H9 (cell line): ENCODE data around the gene LY6G5B. TPM values are rescaled to one million over a fixed set of nuclear protein-coding genes. Genes with fewer than 3 reads are reported as not detected.

Source experiments
- DNase-seq: peaks from one replicate; pipeline ENCODE4 v3.0.0-alpha.2; 2017
- H2AFZ ChIP-seq: one replicate; pipeline ENCODE4 v1.6.1; 2013; ENCODE audit warnings: mild to moderate bottlenecking, low read length, control low read depth, moderate library complexity
- H2AK5ac ChIP-seq: 2 replicates; pipeline ENCODE4 v1.6.1; 2013; ENCODE audit warnings: low read length, control low read depth, mixed read lengths; ENCODE audit not compliant: insufficient read length
- H2BK120ac ChIP-seq: one replicate; pipeline ENCODE4 v1.6.1; 2013; ENCODE audit warnings: low read depth, mild to moderate bottlenecking, low read length, control low read depth, inconsistent platforms; ENCODE audit not compliant: poor library complexity, severe bottlenecking
- H2BK12ac ChIP-seq: 2 replicates; pipeline ENCODE4 v1.6.1; 2013; ENCODE audit warnings: low read length, control low read depth, mixed read lengths, low read depth; ENCODE audit not compliant: insufficient read length
- H2BK15ac ChIP-seq: 2 replicates; pipeline ENCODE4 v1.6.1; 2013; ENCODE audit warnings: low read depth, low read length, control low read depth
- H2BK20ac ChIP-seq: one replicate; pipeline ENCODE4 v1.6.1; 2013; ENCODE audit warnings: low read depth, mild to moderate bottlenecking, low read length, control low read depth, inconsistent platforms; ENCODE audit not compliant: poor library complexity, severe bottlenecking
- H2BK5ac ChIP-seq: 2 replicates; pipeline ENCODE4 v1.6.1; 2013; ENCODE audit warnings: low read length, control low read depth, mixed read lengths; ENCODE audit not compliant: insufficient read length
- H3K14ac ChIP-seq: 2 replicates; pipeline ENCODE4 v1.6.1; 2013; ENCODE audit warnings: low read length, control low read depth; ENCODE audit not compliant: insufficient read depth
- H3K18ac ChIP-seq: 2 replicates; pipeline ENCODE4 v1.6.1; 2013; ENCODE audit warnings: low read depth, mild to moderate bottlenecking, mixed read lengths, low read length, control low read depth; ENCODE audit not compliant: insufficient read length
- H3K23ac ChIP-seq: 2 replicates; pipeline ENCODE4 v1.6.1; 2013; ENCODE audit warnings: low read length, control low read depth, mixed read lengths, low read depth; ENCODE audit not compliant: insufficient read length
- H3K23me2 ChIP-seq: 2 replicates; pipeline ENCODE4 v1.6.1; 2013; ENCODE audit warnings: low read depth, mild to moderate bottlenecking, mixed read lengths, low read length, control low read depth; ENCODE audit not compliant: insufficient read length, poor library complexity, severe bottlenecking
- H3K27ac ChIP-seq: 2 replicates; pipeline ENCODE4 v1.5.1; 2013; ENCODE audit warnings: low read length, control low read depth, mixed read lengths, low read depth; ENCODE audit not compliant: insufficient read length
- H3K27me3 ChIP-seq: 2 replicates; pipeline ENCODE4 v1.6.1; 2013; ENCODE audit warnings: low read length, control low read depth, inconsistent platforms; ENCODE audit not compliant: insufficient read depth
- H3K4ac ChIP-seq: 2 replicates; pipeline ENCODE4 v1.6.1; 2013; ENCODE audit warnings: low read depth, mild to moderate bottlenecking, control low read depth, inconsistent platforms, low read length, moderate library complexity
- H3K4me1 ChIP-seq: 2 replicates; pipeline ENCODE4 v1.6.1; 2013; ENCODE audit warnings: low read length, control low read depth, inconsistent platforms; ENCODE audit not compliant: insufficient read depth
- H3K4me2 ChIP-seq: 2 replicates; pipeline ENCODE4 v1.6.1; 2013; ENCODE audit warnings: low read length, control low read depth, mixed read lengths; ENCODE audit not compliant: insufficient read length, insufficient read depth
- H3K56ac ChIP-seq: 2 replicates; pipeline ENCODE4 v1.6.1; 2013; ENCODE audit warnings: low read depth, mild to moderate bottlenecking, mixed read lengths, low read length, control low read depth; ENCODE audit not compliant: insufficient read length
- H3K79me1 ChIP-seq: 2 replicates; pipeline ENCODE4 v1.6.1; 2013; ENCODE audit warnings: low read depth, mild to moderate bottlenecking, moderate library complexity, low read length, control low read depth, inconsistent platforms; ENCODE audit not compliant: insufficient read depth, poor library complexity, severe bottlenecking
- H3K79me2 ChIP-seq: 2 replicates; pipeline ENCODE4 v1.6.1; 2013; ENCODE audit warnings: low read length, control low read depth, inconsistent platforms; ENCODE audit not compliant: insufficient read depth
- H3K9ac ChIP-seq: 2 replicates; pipeline ENCODE4 v1.6.1; 2013; ENCODE audit warnings: low read length, control low read depth, mixed read lengths; ENCODE audit not compliant: insufficient read length; ENCODE audit errors: extremely low read depth
- H3K9me3 ChIP-seq: one replicate; pipeline ENCODE4 v1.6.1; 2013; ENCODE audit warnings: low read depth, low read length, inconsistent platforms; ENCODE audit not compliant: control insufficient read depth
- H3T11ph ChIP-seq: one replicate; pipeline ENCODE4 v1.6.1; 2013; ENCODE audit warnings: mild to moderate bottlenecking, low read length, control low read depth, inconsistent platforms
- H4K20me1 ChIP-seq: one replicate; pipeline ENCODE4 v1.6.1; 2013; ENCODE audit not compliant: control insufficient read depth, insufficient read length, insufficient read depth
- H4K5ac ChIP-seq: 2 replicates; pipeline ENCODE4 v1.6.1; 2013; ENCODE audit warnings: low read depth, mild to moderate bottlenecking, mixed read lengths, low read length, control low read depth; ENCODE audit not compliant: insufficient read length
- H4K8ac ChIP-seq: replicated peaks from 2 replicates; pipeline ENCODE4 v1.6.1; 2013; ENCODE audit warnings: low read length, control low read depth, mixed read lengths, low read depth; ENCODE audit not compliant: insufficient read length
- H4K91ac ChIP-seq: 2 replicates; pipeline ENCODE4 v1.6.1; 2013; ENCODE audit warnings: low read depth, mild to moderate bottlenecking, moderate library complexity, mixed read lengths, low read length, control low read depth; ENCODE audit not compliant: insufficient read length
- H3K27ac Mint-ChIP-seq, 3 experiments: 2 replicates in 2 of 3; 3 replicates in 1 of 3; pipeline ENCODE4 v1.8.0; 2020 to 2021; ENCODE audit warnings: mixed read lengths in 3 of 3, mild to moderate bottlenecking in 1 of 3, moderate library complexity in 1 of 3
- H3K27me3 Mint-ChIP-seq: 2 replicates; pipeline ENCODE4 v1.8.0; 2021; ENCODE audit warnings: low read depth, mild to moderate bottlenecking, moderate library complexity, mixed read lengths
- H3K36me3 Mint-ChIP-seq, 3 experiments: 2 replicates in 2 of 3; 3 replicates in 1 of 3; pipeline ENCODE4 v1.8.0; 2020 to 2021; ENCODE audit warnings: low read depth in 3 of 3, mixed read lengths in 3 of 3; ENCODE audit not compliant: insufficient read depth in 1 of 3
- H3K4me1 Mint-ChIP-seq, 2 experiments: 2 replicates each; pipeline ENCODE4 v1.8.0; 2020; ENCODE audit warnings: mixed read lengths in 2 of 2
- H3K4me3 Mint-ChIP-seq, 2 experiments: 2 replicates in 1 of 2; 3 replicates in 1 of 2; pipeline ENCODE4 v1.8.0; 2020 to 2021; ENCODE audit warnings: mild to moderate bottlenecking in 2 of 2, mixed read lengths in 2 of 2, moderate library complexity in 1 of 2
- H3K9me3 Mint-ChIP-seq, 2 experiments: 2 replicates in 1 of 2; 3 replicates in 1 of 2; pipeline ENCODE4 v1.8.0; 2020; ENCODE audit warnings: mild to moderate bottlenecking in 2 of 2, mixed read lengths in 2 of 2, moderate library complexity in 1 of 2
- WGBS: extraction: QIAGEN DNeasy Blood & Tissue Kit; methylation state at CpG from one replicate; pipeline ENCODE4 v1.1.7; 2013; ENCODE audit warnings: missing lambda C conversion rate, low lambda C conversion rate, mixed read lengths; ENCODE audit not compliant: insufficient read length; ENCODE audit errors: extremely low coverage; 5-methylcytosine and 5-hydroxymethylcytosine counted together
- total RNA-seq: library from RNA; stranded (reverse); gene quantifications from 2 replicates; pipeline ENCODE4 v1.2.1, GENCODE V29; 2021
- TF ChIP-seq, protein P1 (sequence below): fragments of 200-600 bp; sonication (generic); conservative IDR thresholded peaks from 3 replicates; pipeline ENCODE4 v1.8.0; 2021; ENCODE audit warnings: antibody characterized with exemption, mild to moderate bottlenecking

LY6G5B gene
- total RNA-seq, 1 experiment from 2014 or later, result 21.6 TPM

- Histone ChIP-seq H2BK5ac (no peak overlapping the region), H2BK12ac (no peak overlapping the region), H3K4me1 (no peaks in the 10 kb centered on the region), H2BK120ac (no peak overlapping the region), H2BK15ac (no peak overlapping the region), H4K8ac (no peak overlapping the region), H3K4me2 (no peak overlapping the region), H3K79me2 (no peaks in the 10 kb centered on the region), H2AFZ (no peak overlapping the region), H3K79me1 (no peaks in the 10 kb centered on the region), H3K56ac (no peak overlapping the region), H3K18ac (no peak overlapping the region), H3K23me2 (peaks cover 6% of the 10 kb centered on the region), H2AK5ac (no peak overlapping the region), H3T11ph (no peak overlapping the region), H4K91ac (no peak overlapping the region), H3K9ac (no peak overlapping the region), H3K27me3 (no peaks in the 10 kb centered on the region; the same call in 1 of the 2 replicates), H2BK20ac (no peak overlapping the region), H3K14ac (no peak overlapping the region), H3K4ac (no peak overlapping the region), H3K23ac (no peak overlapping the region), H3K9me3 (no peaks in the 10 kb centered on the region), H4K5ac (no peak overlapping the region), H4K20me1 (no peaks in the 10 kb centered on the region), H3K27ac (no peak overlapping the region)
- DNase-seq, result no peak
- Mint-ChIP-seq H3K4me3 (no peak overlapping the region), H3K9me3 (no peaks in the 10 kb centered on the region; a peak in 1 of 5 replicates), H3K27me3 (peaks cover 12% of the 10 kb centered on the region), H3K27ac (peak overlapping the region in 1 of 3 experiments; percentile 27; a peak in 1 of 7 replicates), H3K4me1 (peaks cover 9 to 14% of the 10 kb centered on the region in 2 experiments), H3K36me3 (peaks cover 13 to 24% (median 21%) of the 10 kb centered on the region in 3 experiments; a peak in 6 of 7 replicates)
- TF ChIP-seq, protein P1, sequence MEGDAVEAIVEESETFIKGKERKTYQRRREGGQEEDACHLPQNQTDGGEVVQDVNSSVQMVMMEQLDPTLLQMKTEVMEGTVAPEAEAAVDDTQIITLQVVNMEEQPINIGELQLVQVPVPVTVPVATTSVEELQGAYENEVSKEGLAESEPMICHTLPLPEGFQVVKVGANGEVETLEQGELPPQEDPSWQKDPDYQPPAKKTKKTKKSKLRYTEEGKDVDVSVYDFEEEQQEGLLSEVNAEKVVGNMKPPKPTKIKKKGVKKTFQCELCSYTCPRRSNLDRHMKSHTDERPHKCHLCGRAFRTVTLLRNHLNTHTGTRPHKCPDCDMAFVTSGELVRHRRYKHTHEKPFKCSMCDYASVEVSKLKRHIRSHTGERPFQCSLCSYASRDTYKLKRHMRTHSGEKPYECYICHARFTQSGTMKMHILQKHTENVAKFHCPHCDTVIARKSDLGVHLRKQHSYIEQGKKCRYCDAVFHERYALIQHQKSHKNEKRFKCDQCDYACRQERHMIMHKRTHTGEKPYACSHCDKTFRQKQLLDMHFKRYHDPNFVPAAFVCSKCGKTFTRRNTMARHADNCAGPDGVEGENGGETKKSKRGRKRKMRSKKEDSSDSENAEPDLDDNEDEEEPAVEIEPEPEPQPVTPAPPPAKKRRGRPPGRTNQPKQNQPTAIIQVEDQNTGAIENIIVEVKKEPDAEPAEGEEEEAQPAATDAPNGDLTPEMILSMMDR, result no peak
- no CpG with 5 or more reads among the region's 4 CpGs for WGBS
Observed at GRCh38 chr6:31676322-31676903, 6.6 kb downstream of the LY6G5B start.
